ENCODE data around the gene ARID1B. TPM values are rescaled to one million over a fixed set of nuclear protein-coding genes. Genes with fewer than 3 reads are reported as not detected.

The ARID1B gene
- total and polyA plus RNA-seq, 2 of the 13 experiments (the other 11 are each of a cell fraction or from before 2014, with no cell fraction given) = 20.1 to 32.6 TPM

DNA sequence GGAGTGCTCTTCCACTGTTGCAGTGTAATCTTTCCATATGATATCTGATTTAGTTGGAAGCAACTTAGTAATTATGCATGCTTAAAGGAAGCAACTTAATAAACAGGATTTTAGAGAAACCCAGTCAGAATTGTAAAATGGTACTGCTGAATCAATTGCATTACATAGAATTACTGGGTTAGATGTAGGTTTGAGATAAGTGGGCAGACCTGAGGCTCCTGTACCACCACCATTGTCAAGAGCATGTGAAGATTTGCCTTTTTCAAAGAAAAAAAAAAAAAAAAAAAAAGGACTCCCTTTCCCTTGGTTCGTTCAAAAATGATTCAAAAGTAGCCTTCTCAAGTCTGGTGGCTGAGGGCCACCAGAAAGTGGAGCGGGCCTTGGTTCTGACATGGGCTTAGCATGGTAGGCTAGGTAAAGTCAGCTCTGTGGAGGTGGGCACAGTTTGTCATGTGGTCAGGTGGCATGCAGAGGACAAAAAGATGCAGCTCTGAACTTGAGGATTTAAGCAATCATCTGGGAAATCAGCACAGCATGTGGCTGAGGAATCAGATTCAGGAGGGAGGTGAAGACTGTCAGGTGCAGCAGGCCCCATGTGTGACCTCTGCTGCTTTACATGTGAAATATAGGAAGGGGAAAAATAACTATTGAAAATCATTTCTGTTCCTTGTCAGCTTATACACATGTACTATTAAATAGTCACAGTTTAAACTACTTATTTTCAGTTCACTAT is 32.4 kb downstream of the ARID1B start (continued):
- no peak for TF ChIP-seq ZNF446 (CRISPR knock-in tag; IDR thresholded peaks at IDR 0.05)
- TF ChIP-seq ZFP82 (CRISPR knock-in tag; IDR thresholded peaks at IDR 0.05; ENCODE audit: borderline replicate concordance) = no peak
- TF ChIP-seq NKX3-1 (CRISPR knock-in tag; IDR thresholded peaks at IDR 0.05) = no peak
- TF ChIP-seq, protein P1, sequence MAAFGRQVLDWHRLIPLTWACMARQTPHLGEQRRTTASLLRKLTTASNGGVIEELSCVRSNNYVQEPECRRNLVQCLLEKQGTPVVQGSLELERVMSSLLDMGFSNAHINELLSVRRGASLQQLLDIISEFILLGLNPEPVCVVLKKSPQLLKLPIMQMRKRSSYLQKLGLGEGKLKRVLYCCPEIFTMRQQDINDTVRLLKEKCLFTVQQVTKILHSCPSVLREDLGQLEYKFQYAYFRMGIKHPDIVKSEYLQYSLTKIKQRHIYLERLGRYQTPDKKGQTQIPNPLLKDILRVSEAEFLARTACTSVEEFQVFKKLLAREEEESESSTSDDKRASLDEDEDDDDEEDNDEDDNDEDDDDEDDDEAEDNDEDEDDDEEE (CRISPR knock-in tag; IDR thresholded peaks at IDR 0.05) = no peak

DNA sequence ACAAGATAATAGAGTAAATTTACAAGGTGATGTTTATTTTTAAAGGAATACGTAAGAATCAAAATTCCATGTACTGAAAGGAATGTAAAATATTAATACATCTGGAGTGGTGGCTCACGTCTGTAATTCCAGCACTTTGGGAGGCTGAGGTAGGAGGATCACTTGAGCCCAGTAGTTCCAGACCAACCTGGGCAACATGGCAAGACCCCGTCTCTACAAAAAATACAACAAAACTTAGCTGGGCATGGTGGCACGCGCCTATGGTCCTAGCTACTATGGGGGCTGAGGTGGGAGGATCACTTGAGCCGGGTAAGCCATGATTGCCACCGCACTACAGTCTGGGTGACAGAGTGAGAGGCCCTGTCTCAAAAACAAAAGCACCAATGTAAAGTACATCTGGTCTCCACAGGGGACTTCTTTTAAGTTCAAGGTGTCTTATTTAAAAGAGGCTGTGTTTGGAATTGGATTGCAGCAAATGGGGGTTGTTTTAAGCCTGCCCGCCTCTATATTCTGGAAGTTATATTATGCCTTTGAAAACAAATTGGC is 36.9 kb downstream of the ARID1B start:
- FAIRE-seq = no peak
- Histone ChIP-seq H3K4me2 (ENCODE audit: low read depth, low read length) (no peak overlapping the region), H3K4me3 (replicated peaks in 1 of 3; ENCODE audit: insufficient read depth in 1 of 3, low read depth in 2 of 3, low read length in 3 of 3) (no peak overlapping the region), H2AFZ (ENCODE audit: low read length) (no peak overlapping the region), H3K9me3 (ENCODE audit: low read length) (no peaks in the 10 kb centered on the region), H3K36me3 (replicated peaks in 1 of 2; ENCODE audit: control insufficient read depth in 1 of 2, insufficient read depth in 2 of 2, low read length in 2 of 2) (no peaks in the 10 kb centered on the region; a peak in 2 of 5 replicates), H4K20me1 (ENCODE audit: insufficient read depth, low read length) (peaks cover 26% of the 10 kb centered on the region), H3K4me1 (ENCODE audit: insufficient read depth, low read length) (no peaks in the 10 kb centered on the region), H3K9ac (ENCODE audit: insufficient read depth, low read depth, low read length) (no peak overlapping the region), H3K79me2 (ENCODE audit: insufficient read depth, low read length) (peaks cover 96% of the 10 kb centered on the region), H3K27ac (ENCODE audit: extremely low read length, insufficient read depth, low read length) (no peak overlapping the region), H3K27me3 (ENCODE audit: control insufficient read depth in 1 of 2, insufficient read depth in 2 of 2, low read length in 2 of 2) (no peaks in the 10 kb centered on the region)
- no TSS peak for BruUV-seq (replicated peaks)
- no peak for DNase-seq (ENCODE audit: low spot score)
- peak; percentile 21; the same call in 1 of the 3 replicates for ATAC-seq
- in situ Hi-C loops (cut with HindIII; ENCODE audit: extremely low pct_ligation_motif_present, low pct_unique_long_range_greater_than_20kb) (no loop called here), intact Hi-C loops (cut with micrococcal nuclease; ENCODE audit: unreplicated experiment) (no loop called here)
- ChIA-PET CTCF (ENCODE audit: low intra/inter-chr PET ratio, low total read pairs) (no interaction called here), POLR2A (no interaction called here)
- WGBS (ENCODE audit: low lambda C conversion rate) = 96% methylated on average over 8 of the region's 8 CpGs
- TF ChIP-seq BORCS8-MEF2B (CRISPR knock-in tag; IDR thresholded peaks at IDR 0.05) (no peak), ZNF12 (CRISPR knock-in tag; IDR thresholded peaks at IDR 0.05) (no peak), CREM (IDR thresholded peaks at IDR 0.05) (no peak), CREM (CRISPR knock-in tag; IDR thresholded peaks at IDR 0.05) (no peak), ZNF30 (CRISPR knock-in tag; IDR thresholded peaks at IDR 0.05) (no peak), NRL (CRISPR knock-in tag; IDR thresholded peaks at IDR 0.05; ENCODE audit: borderline replicate concordance) (no peak), ZNF253 (CRISPR knock-in tag; IDR thresholded peaks at IDR 0.05; ENCODE audit: borderline replicate concordance) (no peak), NCOA1 (CRISPR knock-in tag; IDR thresholded peaks at IDR 0.05) (no peak), TAF1 (CRISPR knock-in tag; IDR thresholded peaks at IDR 0.05) (no peak), RFX5 (IDR thresholded peaks at IDR 0.05; ENCODE audit: low read depth, low read length) (no peak)
- TF ChIP-seq, protein P2, sequence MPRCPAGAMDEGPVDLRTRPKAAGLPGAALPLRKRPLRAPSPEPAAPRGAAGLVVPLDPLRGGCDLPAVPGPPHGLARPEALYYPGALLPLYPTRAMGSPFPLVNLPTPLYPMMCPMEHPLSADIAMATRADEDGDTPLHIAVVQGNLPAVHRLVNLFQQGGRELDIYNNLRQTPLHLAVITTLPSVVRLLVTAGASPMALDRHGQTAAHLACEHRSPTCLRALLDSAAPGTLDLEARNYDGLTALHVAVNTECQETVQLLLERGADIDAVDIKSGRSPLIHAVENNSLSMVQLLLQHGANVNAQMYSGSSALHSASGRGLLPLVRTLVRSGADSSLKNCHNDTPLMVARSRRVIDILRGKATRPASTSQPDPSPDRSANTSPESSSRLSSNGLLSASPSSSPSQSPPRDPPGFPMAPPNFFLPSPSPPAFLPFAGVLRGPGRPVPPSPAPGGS (CRISPR knock-in tag; IDR thresholded peaks at IDR 0.05) = no peak
- TF ChIP-seq, protein P3, sequence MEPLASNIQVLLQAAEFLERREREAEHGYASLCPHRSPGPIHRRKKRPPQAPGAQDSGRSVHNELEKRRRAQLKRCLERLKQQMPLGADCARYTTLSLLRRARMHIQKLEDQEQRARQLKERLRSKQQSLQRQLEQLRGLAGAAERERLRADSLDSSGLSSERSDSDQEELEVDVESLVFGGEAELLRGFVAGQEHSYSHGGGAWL (CRISPR knock-in tag; IDR thresholded peaks at IDR 0.05) = no peak
- TF ChIP-seq, protein P4, sequence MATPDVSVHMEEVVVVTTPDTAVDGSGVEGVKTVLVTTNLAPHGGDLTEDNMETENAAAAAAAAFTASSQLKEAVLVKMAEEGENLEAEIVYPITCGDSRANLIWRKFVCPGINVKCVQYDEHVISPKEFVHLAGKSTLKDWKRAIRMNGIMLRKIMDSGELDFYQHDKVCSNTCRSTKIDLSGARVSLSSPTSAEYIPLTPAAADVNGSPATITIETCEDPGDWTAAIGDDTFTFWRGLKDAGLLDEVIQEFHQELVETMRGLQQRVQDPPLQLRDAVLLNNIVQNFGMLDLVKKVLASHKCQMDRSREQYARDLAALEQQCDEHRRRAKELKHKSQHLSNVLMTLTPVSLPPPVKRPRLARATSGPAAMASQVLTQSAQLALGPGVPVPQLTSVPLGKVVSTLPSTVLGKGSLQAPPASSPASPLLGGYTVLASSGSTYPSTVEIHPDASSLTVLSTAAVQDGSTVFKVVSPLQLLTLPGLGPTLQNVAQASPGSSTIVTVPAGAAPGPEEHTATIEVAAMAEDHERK (CRISPR knock-in tag; IDR thresholded peaks at IDR 0.05; ENCODE audit: low read depth) = no peak
- TF ChIP-seq, protein P5, sequence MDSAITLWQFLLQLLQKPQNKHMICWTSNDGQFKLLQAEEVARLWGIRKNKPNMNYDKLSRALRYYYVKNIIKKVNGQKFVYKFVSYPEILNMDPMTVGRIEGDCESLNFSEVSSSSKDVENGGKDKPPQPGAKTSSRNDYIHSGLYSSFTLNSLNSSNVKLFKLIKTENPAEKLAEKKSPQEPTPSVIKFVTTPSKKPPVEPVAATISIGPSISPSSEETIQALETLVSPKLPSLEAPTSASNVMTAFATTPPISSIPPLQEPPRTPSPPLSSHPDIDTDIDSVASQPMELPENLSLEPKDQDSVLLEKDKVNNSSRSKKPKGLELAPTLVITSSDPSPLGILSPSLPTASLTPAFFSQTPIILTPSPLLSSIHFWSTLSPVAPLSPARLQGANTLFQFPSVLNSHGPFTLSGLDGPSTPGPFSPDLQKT (CRISPR knock-in tag; IDR thresholded peaks at IDR 0.05; ENCODE audit: borderline replicate concordance) = no peak
